Endometrial microvascular endothelial cells (primary cell): ENCODE measurements around the gene BRD3. TPM values are rescaled to one million over a fixed set of nuclear protein-coding genes. Genes with fewer than 3 reads are reported as not detected.

Experiments used
- in situ Hi-C: cut with HindIII; loops from 2 replicates; pipeline ENCODE4 v1.10.0; 2017; ENCODE audit warnings: low sequenced_read_pairs, low pct_unique_long_range_greater_than_20kb; ENCODE audit errors: inconsistent ontology term
- total RNA-seq: library from RNA; depleted of rRNA; stranded (reverse); fragments of >200 nt; gene quantifications from one replicate; pipeline ENCODE4 v1.2.3, GENCODE V29; 2015; ENCODE audit errors: inconsistent ontology term

Gene BRD3
- total RNA-seq, 1 donor from 2014 or later: 7.9 TPM

DNA sequence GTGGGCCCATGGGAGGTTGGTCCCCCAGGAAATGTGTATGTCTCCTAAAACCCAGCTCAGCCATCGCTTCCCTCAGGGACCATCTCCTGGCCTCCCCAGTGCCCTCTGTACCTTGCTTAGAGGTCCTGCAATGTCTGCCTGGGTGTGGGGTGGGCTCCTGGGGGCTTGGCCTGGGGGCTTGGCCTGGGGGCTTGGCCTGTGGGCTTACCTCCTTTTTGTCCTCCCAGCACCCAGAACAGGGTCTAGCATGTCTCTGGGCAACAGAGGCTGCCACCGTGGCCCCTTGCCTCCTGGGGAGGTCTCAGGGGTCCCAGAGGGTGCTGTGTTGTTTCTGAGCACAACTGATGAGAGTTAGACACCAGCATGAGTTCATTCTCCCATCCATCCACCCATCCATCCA, 65.0 kb downstream of the BRD3 start:
- in situ Hi-C loops: no loop called here

DNA sequence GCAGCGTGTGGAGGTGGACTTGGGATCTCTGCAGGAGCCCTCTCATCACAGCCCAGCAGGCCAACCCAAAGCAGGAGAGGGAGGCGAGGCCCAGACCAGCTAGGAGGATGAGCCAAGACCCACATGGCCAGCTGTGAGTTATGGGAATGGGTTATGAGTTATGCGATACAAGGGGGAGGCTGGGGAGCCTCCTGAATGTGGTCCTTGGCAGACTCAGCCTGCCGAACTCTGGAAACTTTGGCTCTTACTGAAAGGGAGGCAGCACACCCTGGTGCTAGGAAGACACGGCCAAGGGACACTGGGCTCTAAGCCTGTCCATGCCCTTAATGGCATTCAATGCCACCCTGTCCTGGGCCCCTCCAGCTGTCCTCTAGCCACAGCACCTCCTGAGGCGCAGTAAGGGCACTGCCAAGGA, 68.0 kb downstream of the BRD3 start:
- in situ Hi-C loops: loop anchor here (25.0 kb wide), 1 partner anchor 213 kb away; no protein-coding TSS in a partner anchor

GRCh38 chr9:133998915-133999595, 68.8 kb downstream of the BRD3 start:
- in situ Hi-C loops: loop anchor here (25.0 kb wide), 1 partner anchor 212 kb away; no protein-coding TSS in a partner anchor

GRCh38 chr9:133997584-133997983, 70.2 kb downstream of the BRD3 start:
- in situ Hi-C loops: loop anchor here (25.0 kb wide), 1 partner anchor 210 kb away; no protein-coding TSS in a partner anchor

- in situ Hi-C loops: loop anchor here (25.0 kb wide), 1 partner anchor 210 kb away; no protein-coding TSS in a partner anchor
Measured at GRCh38 chr9:133996531-133997520, 71.0 kb downstream of the BRD3 start.

- in situ Hi-C loops: loop anchor here (25.0 kb wide), 1 partner anchor 208 kb away; no protein-coding TSS in a partner anchor
Measured at GRCh38 chr9:133995012-133995896, 72.6 kb downstream of the BRD3 start.

DNA sequence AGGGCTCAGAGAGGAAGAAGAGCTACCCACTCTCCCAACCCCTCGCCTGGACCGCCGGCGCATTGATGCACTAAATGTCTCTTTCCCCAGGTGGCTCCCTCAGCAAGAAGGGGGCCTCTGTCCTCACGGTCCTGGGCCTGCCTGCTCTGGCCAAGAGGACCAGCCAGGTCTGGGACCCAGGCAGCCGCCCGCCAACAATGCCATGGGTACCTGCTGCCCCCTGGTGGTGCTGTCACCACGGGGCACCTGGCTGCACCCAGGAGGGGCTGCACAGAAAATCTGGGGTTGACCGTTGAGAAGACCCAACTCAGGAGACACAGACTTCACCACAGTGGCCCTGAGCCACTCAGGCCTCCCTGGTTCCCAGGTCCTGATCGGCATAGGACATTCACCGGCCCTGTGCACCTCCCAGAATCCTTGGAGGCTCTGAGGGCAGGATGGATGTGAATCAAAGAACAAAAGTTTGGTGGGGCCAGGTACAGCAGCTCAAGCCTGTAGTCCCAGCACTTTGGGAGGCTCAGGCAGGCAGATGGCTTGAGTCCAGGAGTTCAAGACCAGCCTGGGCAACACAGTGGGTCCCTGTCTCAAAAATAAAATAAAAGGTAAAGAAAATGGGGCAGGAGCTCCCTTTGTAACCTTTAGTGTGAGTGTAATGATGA, 73.3 kb downstream of the BRD3 start:
- in situ Hi-C loops: loop anchor here (25.0 kb wide), 1 partner anchor 207 kb away; no protein-coding TSS in a partner anchor

GRCh38 chr9:133993635-133994253, 74.1 kb downstream of the BRD3 start:
- in situ Hi-C loops: loop anchor here (25.0 kb wide), 1 partner anchor 206 kb away; no protein-coding TSS in a partner anchor

GRCh38 chr9:133992780-133993634, 74.8 kb downstream of the BRD3 start:
- in situ Hi-C loops: loop anchor here (25.0 kb wide), 1 partner anchor 206 kb away; no protein-coding TSS in a partner anchor

- in situ Hi-C loops: loop anchor here (25.0 kb wide), 1 partner anchor 205 kb away; no protein-coding TSS in a partner anchor
Measured at GRCh38 chr9:133991964-133992779, 75.7 kb downstream of the BRD3 start, which contains the start of gene VAV2. VAV2 (minus strand) TSS chr9:133992324; CDS start chr9:133992278, 46 bp downstream.

- in situ Hi-C loops: loop anchor here (25.0 kb wide), 1 partner anchor 204 kb away; no protein-coding TSS in a partner anchor
Measured at GRCh38 chr9:133991214-133991921, 76.5 kb downstream of the BRD3 start.

GRCh38 chr9:133990366-133991213, 77.2 kb downstream of the BRD3 start:
- in situ Hi-C loops: loop anchor here (25.0 kb wide), 1 partner anchor 203 kb away; no protein-coding TSS in a partner anchor

DNA sequence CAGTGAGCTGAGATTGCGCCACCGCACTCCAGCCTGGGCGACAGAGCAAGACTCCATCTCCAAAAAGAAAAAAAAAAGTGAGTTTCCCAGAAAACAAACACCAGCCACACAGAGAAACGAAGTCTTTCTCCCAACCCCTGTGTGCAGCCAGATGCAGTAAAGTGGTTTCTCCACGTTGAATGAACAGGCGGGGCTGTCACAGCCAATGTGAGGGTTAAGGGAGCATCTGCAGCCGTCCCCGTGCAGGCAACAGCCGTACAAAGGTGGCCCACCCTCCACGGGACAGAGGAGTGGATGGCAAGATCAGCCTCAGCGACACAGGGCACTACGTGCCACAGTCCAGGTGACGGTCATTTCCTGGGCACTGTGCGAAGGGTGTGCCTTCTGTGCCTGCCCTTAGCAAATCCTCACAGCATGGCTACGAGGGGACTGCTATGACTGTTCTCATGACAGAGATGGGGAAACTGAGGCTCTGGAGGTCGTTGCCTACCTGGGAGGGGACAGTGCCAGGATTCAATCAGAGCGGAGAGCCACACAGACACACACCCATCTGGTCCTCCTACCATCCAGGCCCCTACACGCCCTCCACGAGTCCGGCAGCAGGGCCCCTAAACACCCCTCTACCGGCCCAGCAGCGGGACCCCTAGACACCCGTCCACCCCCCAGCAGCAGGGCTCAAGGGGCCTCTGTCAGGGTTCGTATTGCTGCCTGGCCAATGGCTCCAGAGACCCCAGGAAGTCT, 78.0 kb downstream of the BRD3 start:
- in situ Hi-C loops: loop anchor here (25.0 kb wide), 1 partner anchor 202 kb away; no protein-coding TSS in a partner anchor
